GM08714 (cell line): ENCODE results near the gene TRERF1.
"Not testable (repeated sequence)": the region's sequence is repeated elsewhere in the genome, so short reads cannot be mapped to it uniquely, and the experiment has no call there.

Experiments used
- H3K4me3 ChIP-seq: fragments of 200-500 bp; sonication (Bioruptor generic); 2 replicates; pipeline ENCODE4 v1.5.1; 2014; ENCODE audit warnings: mild to moderate bottlenecking, low read length, inconsistent platforms
- ZNF274 ChIP-seq: IDR thresholded peaks from 2 replicates; pipeline ENCODE4 v1.6.1; 2012; ENCODE audit warnings: mild to moderate bottlenecking, low read depth, low read length

The TRERF1 gene

DNA sequence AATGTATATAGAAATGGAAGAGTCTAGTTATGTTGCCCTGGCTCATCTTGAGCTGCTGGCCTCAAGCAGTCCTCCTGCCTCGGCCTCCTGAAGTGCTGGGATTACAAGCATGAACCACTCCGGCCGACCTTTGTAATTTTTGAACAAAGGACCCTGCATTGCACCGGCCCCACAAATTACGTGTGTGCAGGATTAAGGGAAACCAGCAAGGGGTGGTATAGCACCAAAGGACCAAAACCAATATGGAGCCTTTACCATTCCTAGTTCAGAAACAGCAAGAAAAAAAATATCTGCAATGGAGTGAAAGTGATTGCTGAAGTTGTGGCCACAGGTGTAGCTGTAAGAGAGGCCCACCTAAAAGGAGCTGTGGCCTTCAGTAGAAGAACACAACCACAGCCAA lies 8.2 kb upstream of the TRERF1 start:
- no peak overlapping the region for H3K4me3 ChIP-seq
- no peak for TF ChIP-seq ZNF274

DNA sequence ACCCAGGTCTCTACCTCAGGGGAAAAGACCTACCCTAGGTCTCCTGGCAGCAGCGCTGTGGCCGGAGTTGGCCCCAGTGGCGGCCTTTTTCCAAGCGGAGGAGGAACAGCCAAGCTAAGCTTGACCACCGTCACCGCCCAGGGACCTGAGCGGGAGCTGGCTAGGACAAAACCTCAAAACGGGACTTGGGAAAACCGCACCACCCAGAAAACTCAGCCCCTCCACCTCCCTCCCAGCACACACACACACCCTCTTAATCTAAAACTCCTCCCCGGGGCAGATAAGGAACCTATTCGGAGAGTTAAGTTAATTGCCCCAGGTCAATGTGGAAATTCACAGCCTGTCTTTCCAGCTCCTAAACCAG lies 2.7 kb upstream of the TRERF1 start:
- H3K4me3 ChIP-seq, result no peak overlapping the region
- no peak for TF ChIP-seq ZNF274

DNA sequence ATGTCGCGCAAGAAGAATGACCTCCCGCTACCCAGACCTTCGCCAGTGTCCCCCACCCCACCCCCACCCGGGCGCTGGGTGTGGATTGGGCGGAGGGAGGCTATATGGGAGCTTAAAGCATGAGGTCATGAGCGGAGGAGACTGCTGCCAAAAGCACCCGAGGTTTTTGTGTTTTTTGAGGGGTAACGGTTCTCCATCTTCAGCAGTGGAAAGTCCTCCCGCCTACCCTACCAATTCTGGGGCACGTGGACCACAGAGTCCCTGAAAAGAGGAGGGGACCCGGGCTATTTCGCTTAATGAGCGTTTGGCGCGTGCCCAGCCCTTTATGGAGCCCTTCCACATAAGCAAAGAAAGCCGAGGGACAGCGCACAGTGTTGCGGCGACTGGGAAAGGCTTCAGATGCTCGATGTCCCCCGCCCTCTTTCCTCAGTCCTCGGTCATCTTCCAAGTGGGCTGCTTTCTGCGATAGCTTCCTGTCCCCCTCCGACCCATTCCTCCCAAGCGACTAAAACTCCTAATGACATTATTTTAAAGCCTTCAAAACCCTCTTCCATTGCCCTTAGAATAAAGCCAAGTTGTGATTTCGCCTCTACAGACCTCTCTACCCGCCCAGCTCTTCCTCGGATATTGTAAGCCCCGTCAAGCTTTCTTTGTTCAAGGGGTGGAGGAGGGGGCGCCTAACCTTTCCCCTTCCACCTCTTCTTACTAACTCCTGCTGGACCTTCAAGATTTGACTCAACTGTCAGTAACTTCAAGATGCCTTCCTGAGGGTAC lies 2.1 kb upstream of the TRERF1 start:
- H3K4me3 ChIP-seq, result peak overlapping the region; percentile 95; the same call in 1 of the 2 replicates

DNA sequence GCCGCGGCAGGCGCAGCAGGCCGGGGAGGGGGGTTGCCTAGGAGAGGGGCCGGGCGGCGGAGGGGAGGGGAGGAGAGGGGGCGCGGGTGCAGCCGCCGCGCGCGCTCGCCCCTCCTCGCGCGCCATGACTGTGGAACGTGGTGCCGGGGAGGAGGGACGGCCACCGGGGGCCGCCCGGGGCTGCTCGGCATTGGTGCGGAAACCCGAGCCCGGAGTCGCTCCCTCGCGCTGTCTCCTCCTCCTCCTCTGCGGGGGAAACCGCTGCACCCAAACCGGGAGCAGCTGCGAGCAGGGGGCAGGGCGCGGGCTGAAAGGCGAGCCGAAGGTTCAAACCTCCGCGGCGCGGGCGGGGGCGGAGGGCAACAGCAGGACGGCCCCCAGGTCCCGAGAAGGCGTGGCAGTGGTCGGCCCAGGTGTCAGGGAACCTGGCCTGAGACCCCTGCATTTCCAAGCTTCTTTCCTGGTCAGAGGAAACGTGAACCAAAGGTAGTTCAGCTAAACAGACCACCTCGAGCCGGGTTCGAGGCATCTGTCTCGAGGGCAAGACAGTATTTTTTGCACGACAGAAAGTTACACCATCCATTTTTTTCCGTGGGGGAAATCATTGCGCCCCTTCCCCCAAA lies 1.4 kb upstream of the TRERF1 start:
- H3K4me3 ChIP-seq, result peak overlapping the region; percentile 95; the same call in 1 of the 2 replicates
- no peak for TF ChIP-seq ZNF274

More for the DNA sequence above, 2.1 kb upstream of the TRERF1 start:
- TF ChIP-seq ZNF274, result no peak

DNA sequence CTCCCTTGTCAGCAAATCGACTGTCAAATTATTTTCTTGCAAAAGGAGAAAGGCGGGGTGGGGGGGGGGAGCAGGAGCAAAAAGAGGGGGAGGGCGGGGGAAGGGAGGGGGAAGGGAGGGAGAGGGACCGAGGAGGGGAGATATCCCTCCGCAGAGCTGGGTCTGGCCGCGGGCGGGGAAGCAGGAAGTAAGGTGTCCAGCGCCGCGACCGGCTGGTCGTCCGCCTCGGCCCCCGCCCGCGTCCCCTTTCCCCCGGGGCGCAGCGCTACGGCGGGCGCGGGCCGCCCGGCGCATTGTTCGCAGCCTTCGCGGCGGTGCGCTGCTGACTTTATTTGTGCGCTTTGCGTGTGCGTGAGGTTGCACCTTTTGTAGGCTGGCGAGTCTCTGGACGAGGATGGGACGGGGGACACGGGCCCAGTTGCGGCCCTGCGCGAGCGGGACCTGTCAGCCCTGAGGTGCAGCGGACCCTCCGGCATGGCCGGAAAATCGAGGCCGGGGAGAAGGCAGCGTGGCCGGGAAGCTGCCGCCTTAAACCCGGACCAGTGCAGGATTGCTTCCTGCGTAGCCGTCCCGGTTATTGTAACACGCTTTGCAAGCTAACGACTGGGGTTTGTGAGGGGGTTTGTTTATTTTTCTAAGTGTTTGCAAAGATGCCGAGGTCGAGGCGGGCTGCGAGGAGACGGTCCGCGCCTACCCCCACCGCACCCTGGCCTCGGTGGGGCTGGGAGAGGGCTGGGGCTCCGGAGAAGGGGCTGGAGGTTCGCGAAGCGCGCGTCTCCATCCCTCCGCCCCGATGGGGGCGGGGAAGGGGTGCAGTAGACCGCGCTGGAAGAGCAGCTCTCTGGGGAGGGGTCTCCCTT lies 675 bp upstream of the TRERF1 start:
- H3K4me3 ChIP-seq, result peak overlapping the region; percentile 95

DNA sequence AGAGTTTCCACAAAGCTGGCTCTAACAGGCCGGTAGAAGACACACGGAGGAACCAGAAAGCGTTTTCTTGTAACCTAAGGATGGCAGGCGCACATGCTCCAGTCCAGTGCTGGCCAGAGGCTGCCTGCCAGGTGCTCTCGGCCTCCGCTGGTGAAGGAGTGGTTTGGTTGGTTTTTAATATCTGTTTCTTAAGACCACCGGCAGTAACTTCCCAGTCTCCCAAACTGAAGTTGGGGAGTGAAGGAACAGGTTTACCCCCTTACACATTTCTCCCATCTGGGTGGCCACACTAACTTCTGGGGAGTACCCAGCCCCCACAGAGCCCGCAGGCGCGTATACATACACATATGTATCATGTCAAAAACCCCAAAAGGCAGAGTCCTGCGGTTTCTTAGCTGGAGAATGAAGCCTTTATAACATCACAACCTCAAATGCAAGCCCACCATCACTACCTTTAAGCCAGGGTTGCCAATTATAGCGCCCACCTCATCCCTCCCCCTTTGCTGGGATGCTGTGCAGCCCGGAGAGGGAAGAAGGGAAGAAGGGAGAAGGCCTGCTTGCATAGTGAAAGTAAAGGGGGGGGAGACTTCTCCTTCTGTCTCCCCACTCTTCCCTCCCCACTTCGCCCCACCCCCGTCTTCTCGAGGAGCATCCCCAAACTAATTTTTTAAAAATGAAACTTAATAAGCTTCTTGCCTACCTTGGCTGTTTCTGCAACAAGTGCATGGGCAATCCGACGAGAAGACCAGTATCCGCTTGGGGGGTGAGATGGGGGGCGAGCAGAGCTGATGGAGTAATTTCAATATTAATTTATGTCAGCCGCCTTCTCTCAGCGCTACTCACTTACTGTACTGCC lies 1.0 kb downstream of the TRERF1 start:
- no peak for TF ChIP-seq ZNF274
- H3K4me3 ChIP-seq, result peak overlapping the region; percentile 67

More for the DNA sequence above, 675 bp upstream of the TRERF1 start:
- no peak for TF ChIP-seq ZNF274

DNA sequence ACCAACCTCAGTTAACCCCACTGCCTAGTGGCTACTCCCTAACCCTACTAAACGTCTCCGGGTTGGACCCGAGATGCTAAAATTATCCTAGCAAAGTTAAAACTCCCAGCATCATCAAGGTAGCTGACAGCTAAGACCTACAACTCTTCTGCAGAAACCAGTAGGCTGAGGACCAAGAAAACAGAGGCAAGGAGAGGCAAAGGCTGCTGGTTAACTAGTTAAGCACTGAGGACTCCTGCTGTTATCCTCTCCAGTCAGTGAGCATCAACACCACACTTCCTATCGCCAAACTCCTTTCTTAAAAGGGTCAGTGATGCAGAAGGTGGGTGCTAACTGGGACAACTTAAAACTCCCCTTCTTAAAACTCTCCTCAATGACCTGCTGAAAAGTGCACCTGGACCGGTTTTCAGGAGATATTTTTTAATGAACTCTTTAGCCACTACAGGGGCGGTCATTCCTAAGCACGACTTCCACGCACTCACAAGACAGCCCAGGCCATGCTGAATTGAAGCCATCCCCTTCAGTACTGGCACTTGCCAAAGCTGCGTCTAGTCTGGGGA lies 1.7 kb downstream of the TRERF1 start:
- peak overlapping the region; percentile 67; the same call in 1 of the 2 replicates for H3K4me3 ChIP-seq
- no peak for TF ChIP-seq ZNF274

DNA sequence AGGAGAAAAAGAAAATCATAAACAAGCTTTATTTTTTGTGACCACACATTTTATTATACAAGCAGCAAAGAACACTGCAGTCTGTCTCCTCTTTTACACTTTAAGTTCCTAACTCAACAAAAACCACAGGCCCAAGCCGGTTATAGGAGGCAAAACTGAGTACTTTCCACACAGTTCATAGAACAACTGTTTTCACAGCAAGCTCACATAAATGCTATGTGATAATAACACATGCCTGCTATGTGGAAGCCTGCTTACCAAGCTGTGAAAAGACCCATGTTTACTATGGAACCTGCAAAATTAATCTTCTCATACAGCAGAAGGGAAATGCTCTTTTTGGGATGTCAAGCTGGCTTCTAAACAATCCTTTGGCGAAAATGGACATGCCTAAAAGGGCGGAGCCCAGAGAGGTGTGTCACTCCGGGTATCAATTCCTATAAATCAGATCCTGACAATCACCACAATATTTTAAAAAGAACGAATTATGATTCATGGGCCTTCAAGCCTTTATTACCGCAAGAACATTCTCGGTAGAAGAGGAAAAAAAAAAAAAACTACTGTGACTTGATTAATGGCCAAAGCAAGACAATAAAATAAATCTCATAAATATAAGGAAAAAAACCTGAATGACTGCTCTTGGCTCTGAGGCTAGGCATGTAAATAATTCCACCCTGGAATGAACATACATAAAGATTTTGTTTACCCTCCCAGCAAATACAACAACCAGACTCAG lies 2.6 kb downstream of the TRERF1 start:
- no peak overlapping the region for H3K4me3 ChIP-seq
- no peak for TF ChIP-seq ZNF274

DNA sequence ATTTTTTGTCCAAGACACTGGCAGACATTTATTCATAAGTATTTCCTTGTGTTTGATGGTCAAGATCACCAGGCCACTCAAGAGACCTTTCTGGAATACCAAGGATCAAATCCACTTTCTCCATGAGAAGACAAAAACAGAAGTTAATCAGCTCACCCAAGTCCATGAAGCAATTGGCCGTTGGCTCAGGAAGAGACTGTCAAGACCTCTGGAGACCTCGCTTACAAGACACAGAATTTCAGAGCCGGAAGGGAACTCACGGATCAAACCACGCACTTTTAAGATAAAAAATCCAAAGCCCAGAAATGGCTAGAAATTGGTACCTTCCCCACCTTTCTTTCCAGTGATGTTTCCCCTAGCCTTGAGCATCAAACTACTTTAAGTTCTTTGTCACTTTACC lies 3.3 kb downstream of the TRERF1 start:
- no peak overlapping the region for H3K4me3 ChIP-seq

DNA sequence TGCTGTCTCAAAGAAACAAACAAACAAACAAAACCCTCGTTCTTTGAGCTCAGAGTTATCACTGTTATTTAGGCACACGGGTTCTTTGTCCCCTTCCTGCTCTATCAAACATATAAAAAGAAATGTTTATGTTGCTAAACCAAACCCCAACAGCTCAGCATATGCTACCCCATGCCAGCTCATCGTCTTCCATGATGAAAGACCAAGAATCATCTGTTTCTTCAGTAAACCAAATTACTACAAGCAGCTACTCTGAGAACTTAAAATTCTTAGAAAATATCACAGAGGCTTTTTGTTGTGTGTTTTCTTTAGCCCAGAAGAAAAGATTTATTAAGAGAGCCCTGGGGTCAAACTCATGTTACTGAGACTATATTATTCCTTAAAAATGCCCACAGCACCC lies 4.7 kb downstream of the TRERF1 start:
- no peak for TF ChIP-seq ZNF274
- H3K4me3 ChIP-seq, result no peak overlapping the region

More for the DNA sequence above, 3.3 kb downstream of the TRERF1 start:
- no peak for TF ChIP-seq ZNF274

DNA sequence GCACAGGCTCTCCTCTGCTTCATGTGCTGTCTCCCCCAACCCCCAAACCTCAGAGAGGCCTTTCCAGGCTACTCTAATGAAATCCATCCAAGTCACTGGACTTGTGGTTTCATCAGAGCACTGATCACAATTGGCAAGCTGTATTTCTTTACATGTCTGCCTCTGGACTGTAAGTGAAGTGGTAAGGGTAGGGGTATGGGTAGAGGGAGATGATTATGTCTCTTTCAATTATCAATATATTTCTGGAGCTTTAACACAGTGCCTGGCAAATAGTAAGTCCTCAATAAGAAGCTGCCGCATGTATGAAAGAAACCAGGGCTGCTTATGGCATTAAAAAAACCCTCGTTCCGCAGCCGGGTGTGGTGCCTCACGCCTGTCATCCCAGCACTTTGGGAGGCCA lies 5.4 kb downstream of the TRERF1 start:
- H3K4me3 ChIP-seq, result no peak overlapping the region
- no peak for TF ChIP-seq ZNF274

DNA sequence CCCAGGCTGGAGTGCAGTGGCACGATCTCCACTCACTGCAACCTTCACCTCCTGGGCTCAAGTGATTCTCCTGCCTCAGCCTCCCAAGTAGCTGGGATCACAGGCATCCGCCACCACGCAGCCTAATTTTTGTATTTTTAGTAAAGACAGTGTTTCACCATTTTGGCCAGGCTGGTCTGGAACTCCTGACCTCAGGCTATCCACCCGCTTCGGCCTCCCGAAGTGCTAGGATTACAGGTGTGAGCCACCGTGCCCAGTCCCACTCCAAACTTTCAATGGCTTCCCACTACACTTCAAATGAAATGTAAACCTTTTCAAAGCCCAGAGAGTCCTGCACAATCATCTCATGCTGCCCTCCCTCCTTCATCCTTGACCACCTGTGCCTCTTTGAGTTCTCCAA lies 5.8 kb downstream of the TRERF1 start:
- H3K4me3 ChIP-seq, result not testable (repeated sequence)
